A673 (cell line): ENCODE results near the gene TPO.

Experiments
- CTCF ChIP-seq: fragments of 300-800, 200-600 bp; sonication (generic); conservative IDR thresholded peaks from 2 replicates; pipeline ENCODE4 v1.5.1; 2017; ENCODE audit warnings: low read depth, mild to moderate bottlenecking, antibody characterized with exemption, low read length, moderate library complexity, mixed read lengths
- EZH2 ChIP-seq: fragments of 200-600 bp; sonication (generic); IDR thresholded peaks from 2 replicates; pipeline ENCODE4 v1.6.1; 2017; ENCODE audit warnings: borderline replicate concordance, low read depth, mild to moderate bottlenecking, mixed read lengths, antibody characterized with exemption, low read length; ENCODE audit not compliant: poor library complexity, severe bottlenecking

DNA sequence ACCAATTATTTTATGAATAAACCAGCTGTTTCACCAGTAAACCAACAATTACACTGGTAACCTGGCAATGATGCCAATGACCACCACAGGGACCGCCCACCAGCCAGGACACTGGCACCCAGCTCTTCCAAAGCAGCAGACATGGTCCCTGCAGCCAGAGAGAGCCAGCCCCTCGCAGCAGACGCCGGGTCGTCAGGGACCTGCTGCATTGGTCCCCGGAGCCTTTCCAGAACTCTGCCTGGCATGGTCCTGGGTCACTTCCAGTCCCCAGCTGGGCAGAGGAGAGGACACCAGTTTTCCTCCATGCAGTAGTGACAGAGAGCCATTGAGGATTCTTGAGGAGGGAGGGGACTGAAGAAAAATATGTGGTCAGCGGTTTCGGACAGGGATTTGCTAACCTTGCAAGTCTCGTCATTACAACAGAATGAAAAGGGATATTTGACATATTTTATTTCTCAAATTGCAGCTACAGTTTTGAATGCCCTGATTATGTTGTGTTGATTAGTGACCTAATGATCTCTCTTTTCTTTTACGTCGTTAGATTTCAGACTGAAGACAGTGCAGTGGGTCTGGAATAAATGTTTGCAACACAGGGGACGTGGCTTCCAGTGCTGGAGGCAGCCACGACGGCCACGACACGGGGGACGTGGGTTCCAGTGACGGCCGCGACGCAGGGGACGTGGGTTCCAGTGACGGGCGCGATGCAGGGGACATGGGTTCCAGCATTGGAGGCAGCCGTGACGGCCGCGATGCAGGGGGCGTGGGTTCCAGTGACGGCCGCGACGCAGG, 154.5 kb downstream of the TPO start:
- TF ChIP-seq CTCF: no peak
- TF ChIP-seq EZH2: no peak
